ENCODE results near the gene ERMAP.

Gene ERMAP

GRCh38 chr1:42816585-42817439, at the start of gene ERMAP, which contains the start of gene SVBP:
Gene ERMAP (plus strand): TSS chr1:42817122. CDS start chr1:42830449, 13,327 bp downstream.
Gene SVBP (minus strand): TSS chr1:42817397. CDS start chr1:42816544, 853 bp downstream.
- in situ Hi-C loops (cut with MboI; ENCODE audit: low sequenced_read_pairs), result no loop called here

- in situ Hi-C loops (cut with MboI; ENCODE audit: low sequenced_read_pairs), result no loop called here
Measured at GRCh38 chr1:42767510-42768000, 49.4 kb upstream of the ERMAP start.

- in situ Hi-C loops (cut with MboI; ENCODE audit: low sequenced_read_pairs), result no loop called here
Measured at GRCh38 chr1:42768172-42768571, 48.8 kb upstream of the ERMAP start.

GRCh38 chr1:42769811-42770210, 47.1 kb upstream of the ERMAP start:
- in situ Hi-C loops (cut with MboI; ENCODE audit: low sequenced_read_pairs), result no loop called here

- in situ Hi-C loops (cut with MboI; ENCODE audit: low sequenced_read_pairs), result no loop called here
Measured at GRCh38 chr1:42773420-42773819, 43.5 kb upstream of the ERMAP start.

GRCh38 chr1:42774928-42775526, 41.9 kb upstream of the ERMAP start:
- in situ Hi-C loops (cut with MboI; ENCODE audit: low sequenced_read_pairs), result no loop called here

GRCh38 chr1:42776502-42776901, 40.4 kb upstream of the ERMAP start:
- in situ Hi-C loops (cut with MboI; ENCODE audit: low sequenced_read_pairs), result no loop called here

- in situ Hi-C loops (cut with MboI; ENCODE audit: low sequenced_read_pairs), result no loop called here
Measured at GRCh38 chr1:42777852-42778251, 39.1 kb upstream of the ERMAP start.

GRCh38 chr1:42779725-42780124, 37.2 kb upstream of the ERMAP start:
- in situ Hi-C loops (cut with MboI; ENCODE audit: low sequenced_read_pairs), result loop anchor here (10.0 kb wide), 1 partner anchor 295 kb away; no protein-coding TSS in a partner anchor

- in situ Hi-C loops (cut with MboI; ENCODE audit: low sequenced_read_pairs), result loop anchor here (10.0 kb wide), 1 partner anchor 295 kb away; no protein-coding TSS in a partner anchor
Measured at GRCh38 chr1:42780176-42780575, 36.7 kb upstream of the ERMAP start.

- in situ Hi-C loops (cut with MboI; ENCODE audit: low sequenced_read_pairs), result loop anchor here (10.0 kb wide), 1 partner anchor 292 kb away; no protein-coding TSS in a partner anchor
Measured at GRCh38 chr1:42783092-42783491, 33.8 kb upstream of the ERMAP start.

- in situ Hi-C loops (cut with MboI; ENCODE audit: low sequenced_read_pairs), result loop anchor here (10.0 kb wide), 1 partner anchor 290 kb away; no protein-coding TSS in a partner anchor
Measured at GRCh38 chr1:42784547-42784945, 32.4 kb upstream of the ERMAP start.

- in situ Hi-C loops (cut with MboI; ENCODE audit: low sequenced_read_pairs), result loop anchor here (10.0 kb wide), 1 partner anchor 290 kb away; no protein-coding TSS in a partner anchor
Measured at GRCh38 chr1:42784946-42785693, 31.8 kb upstream of the ERMAP start, which contains the start of gene TMEM269. Gene TMEM269 (plus strand): TSS chr1:42784991. CDS start chr1:42789894, 4,903 bp downstream.

- in situ Hi-C loops (cut with MboI; ENCODE audit: low sequenced_read_pairs), result loop anchor here (10.0 kb wide), 1 partner anchor 289 kb away; no protein-coding TSS in a partner anchor
Measured at GRCh38 chr1:42786097-42786496, 30.8 kb upstream of the ERMAP start.

GRCh38 chr1:42788021-42788420, 28.9 kb upstream of the ERMAP start:
- in situ Hi-C loops (cut with MboI; ENCODE audit: low sequenced_read_pairs), result loop anchor here (10.0 kb wide), 1 partner anchor 287 kb away; no protein-coding TSS in a partner anchor

- in situ Hi-C loops (cut with MboI; ENCODE audit: low sequenced_read_pairs), result no loop called here
Measured at GRCh38 chr1:42793824-42794223, 23.1 kb upstream of the ERMAP start.

- in situ Hi-C loops (cut with MboI; ENCODE audit: low sequenced_read_pairs), result no loop called here
Measured at GRCh38 chr1:42797414-42797813, 19.5 kb upstream of the ERMAP start.

- in situ Hi-C loops (cut with MboI; ENCODE audit: low sequenced_read_pairs), result no loop called here
Measured at GRCh38 chr1:42797979-42798378, 18.9 kb upstream of the ERMAP start.

- in situ Hi-C loops (cut with MboI; ENCODE audit: low sequenced_read_pairs), result no loop called here
Measured at GRCh38 chr1:42801832-42802473, 15.0 kb upstream of the ERMAP start.

GRCh38 chr1:42806171-42806570, 10.8 kb upstream of the ERMAP start:
- in situ Hi-C loops (cut with MboI; ENCODE audit: low sequenced_read_pairs), result no loop called here
